ENCODE measurements around the gene TRAK1. TPM values are rescaled to one million over a fixed set of nuclear protein-coding genes. Genes with fewer than 3 reads are reported as not detected.
A peak's percentile ranks its signal among the peaks of the same experiment; 100 is the strongest.

The TRAK1 gene
- total RNA-seq, 1 donor from 2014 or later, result 35.4 TPM

DNA sequence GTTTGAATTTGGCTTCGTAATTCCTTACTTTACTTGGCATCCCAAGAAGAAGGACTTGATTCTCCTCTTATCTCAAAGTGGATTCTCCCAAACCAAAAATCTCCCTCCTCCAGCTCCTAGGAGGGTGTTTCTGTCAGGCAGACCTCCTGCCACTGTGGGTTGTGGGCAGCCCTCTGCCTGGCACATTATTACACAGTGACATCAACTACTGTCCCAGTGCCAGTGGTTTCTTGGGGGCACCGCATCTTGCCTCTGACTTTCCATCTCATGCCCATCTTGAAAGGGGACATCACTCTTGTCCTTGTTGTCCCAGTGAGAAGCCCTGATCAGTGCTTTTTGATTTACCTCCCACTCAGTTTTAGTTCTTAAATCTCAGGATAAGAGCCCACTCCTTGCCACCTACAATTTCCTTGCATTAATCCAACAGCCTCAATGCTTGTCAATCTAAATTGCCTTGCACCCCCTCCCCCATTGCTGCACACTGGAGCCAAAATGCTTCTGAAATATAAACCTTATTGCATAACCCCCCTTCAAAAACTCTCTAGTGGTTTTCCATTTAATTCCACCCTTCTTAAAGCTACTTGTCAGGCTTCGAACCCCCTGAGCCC lies 81.0 kb downstream of the TRAK1 start:
- Mint-ChIP-seq H3K4me1 (peaks cover 27% of the 10 kb centered on the region), H3K4me3 (no peak overlapping the region), H3K36me3 (ENCODE audit: low read depth) (no peaks in the 10 kb centered on the region), H3K27me3 (no peaks in the 10 kb centered on the region), H3K27ac (no peak overlapping the region), H3K9me3 (no peaks in the 10 kb centered on the region)
- intact Hi-C loops (cut with micrococcal nuclease), result no loop called here
- no peak for DNase-seq

DNA sequence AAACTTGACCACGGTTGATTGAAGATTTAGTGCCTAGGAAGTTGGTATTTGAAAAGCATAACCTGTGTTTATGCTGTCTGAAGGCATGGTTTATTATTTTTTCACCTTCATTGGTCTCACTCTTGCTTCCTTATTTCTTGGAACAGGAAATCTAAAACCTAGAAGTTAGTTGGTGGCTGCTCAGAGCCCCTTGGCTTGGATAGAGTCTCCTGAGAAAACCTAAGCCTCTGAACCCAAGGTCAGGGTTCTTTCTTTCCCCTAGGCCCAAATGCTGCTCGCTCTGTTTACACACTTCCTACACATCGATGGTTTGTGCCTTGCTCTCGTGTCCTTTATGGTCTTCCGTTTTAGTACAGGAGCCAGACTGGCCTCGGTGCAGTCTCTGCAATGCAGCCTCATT lies 82.2 kb downstream of the TRAK1 start:
- intact Hi-C loops (cut with micrococcal nuclease), result no loop called here
- Mint-ChIP-seq H3K27me3 (no peaks in the 10 kb centered on the region), H3K4me3 (peak overlapping the region; percentile 39), H3K36me3 (ENCODE audit: low read depth) (peaks cover 4% of the 10 kb centered on the region), H3K27ac (peak overlapping the region; percentile 81), H3K4me1 (peaks cover 27% of the 10 kb centered on the region), H3K9me3 (no peaks in the 10 kb centered on the region)
- no peak for DNase-seq

DNA sequence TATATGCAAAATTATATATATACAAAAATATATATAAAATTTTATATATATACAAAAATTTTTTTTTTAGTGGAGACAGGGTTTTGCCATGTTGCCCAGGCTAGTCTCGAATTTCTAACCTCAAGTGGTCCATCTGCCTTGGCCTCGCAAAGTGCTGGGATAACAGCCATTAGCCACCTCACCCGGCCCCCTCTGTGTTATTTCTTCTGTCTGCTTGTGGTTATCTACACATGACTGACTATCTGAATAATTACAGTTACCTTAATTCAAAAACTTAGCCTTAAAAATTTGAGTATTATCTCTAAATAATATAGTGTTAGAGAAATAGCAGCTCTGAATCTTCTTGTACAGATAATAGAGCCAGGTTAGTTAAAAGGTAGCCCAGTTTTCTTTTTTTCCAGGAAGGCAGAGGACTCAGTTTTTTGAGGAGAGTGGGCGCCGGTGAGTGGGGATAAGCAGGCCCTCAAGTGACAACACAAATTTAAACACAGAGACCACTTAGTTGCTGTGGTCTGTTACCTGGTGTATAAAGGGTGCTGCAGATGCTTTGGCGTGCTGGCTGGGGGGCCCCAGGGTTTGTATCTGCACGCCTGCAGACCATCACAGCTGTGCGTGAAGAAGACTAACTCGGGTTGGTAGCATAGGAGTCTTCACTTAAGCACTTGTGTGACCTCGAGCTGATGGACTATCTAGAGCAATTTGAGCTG lies 83.7 kb downstream of the TRAK1 start:
- intact Hi-C loops (cut with micrococcal nuclease), result no loop called here
- Mint-ChIP-seq H3K27ac (no peak overlapping the region), H3K36me3 (ENCODE audit: low read depth) (peaks cover 9% of the 10 kb centered on the region), H3K27me3 (no peaks in the 10 kb centered on the region), H3K9me3 (no peaks in the 10 kb centered on the region), H3K4me1 (peaks cover 33% of the 10 kb centered on the region), H3K4me3 (no peak overlapping the region)
- no peak for DNase-seq

DNA sequence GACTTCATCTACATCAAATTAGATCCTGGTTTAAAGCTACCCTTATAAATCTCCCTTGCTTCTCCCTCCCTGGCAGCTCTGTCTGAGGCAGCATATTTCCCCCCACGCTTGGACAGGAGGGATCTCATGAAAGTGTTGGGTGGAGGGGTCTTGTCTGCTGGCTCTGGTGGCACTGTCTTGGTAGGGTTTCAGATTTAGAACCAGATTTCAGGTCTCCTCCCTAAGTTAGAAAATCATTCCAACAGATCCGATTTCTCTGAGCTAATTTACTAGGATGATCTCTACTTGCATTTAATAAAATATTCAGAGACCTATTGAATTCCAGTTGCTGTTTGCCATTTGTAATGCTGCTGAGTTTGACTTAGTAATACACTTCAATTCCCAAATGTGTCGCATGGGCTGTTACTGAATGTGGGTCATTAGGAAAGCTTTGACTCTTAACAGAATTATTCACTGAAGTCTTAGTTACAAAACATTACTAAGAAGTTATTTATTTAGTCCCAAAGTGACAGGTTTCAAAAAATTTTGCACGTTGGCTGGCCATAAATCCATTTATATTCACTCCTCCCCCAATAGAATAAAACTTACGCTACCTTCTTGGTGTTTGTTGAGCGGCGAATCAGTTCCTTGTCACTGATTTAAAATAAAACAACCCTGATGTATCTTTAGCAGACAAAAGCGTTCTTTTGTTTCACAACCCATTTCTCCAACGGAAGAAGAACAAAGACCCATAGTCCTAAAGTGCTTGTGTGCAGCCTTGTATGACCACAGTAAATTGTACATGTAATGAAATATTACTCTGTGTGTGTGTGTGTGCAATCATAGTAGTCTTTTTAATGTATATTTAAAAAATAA lies 84.5 kb downstream of the TRAK1 start:
- Mint-ChIP-seq H3K9me3 (no peaks in the 10 kb centered on the region), H3K4me3 (no peak overlapping the region), H3K27ac (no peak overlapping the region), H3K4me1 (peaks cover 32% of the 10 kb centered on the region), H3K36me3 (ENCODE audit: low read depth) (peaks cover 9% of the 10 kb centered on the region), H3K27me3 (no peaks in the 10 kb centered on the region)
- no peak for DNase-seq
- intact Hi-C loops (cut with micrococcal nuclease), result no loop called here

DNA sequence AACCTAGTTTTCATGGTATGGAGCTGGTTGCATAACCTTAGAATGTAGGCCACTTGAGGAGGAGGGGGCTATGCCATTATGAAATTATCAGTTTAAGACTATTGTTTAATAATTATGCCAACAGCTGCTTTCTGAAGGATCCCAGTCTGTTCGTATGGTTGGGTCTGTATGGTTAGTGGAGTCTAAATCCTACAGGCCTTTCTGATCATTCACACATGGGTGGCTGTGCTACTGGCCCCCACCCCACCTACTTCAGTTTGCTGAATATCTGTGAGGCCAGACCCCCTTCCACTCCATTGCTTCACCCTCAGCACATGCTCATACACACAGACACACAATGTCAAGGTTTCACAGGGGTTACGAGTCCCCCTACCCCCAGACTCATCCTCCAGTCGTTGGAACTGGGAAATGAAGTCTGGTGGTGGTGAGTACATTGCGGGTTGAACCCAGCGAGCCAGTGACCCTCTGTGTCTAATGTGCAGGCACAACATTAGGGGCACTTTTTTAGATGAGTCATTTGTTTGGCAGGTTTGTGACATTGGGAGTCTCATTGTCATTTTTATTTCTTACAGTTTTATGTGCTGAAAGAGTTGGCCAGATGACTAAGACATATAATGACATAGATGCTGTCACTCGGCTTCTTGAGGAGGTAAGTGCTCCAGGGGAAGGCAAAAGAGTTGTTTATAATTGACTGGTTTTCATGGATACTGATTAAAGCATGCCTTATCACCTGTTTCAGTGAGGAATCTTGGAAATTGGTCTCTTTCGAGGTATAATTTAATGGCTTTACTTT lies 85.3 kb downstream of the TRAK1 start:
- no peak for DNase-seq
- no peak overlapping the region for H3K27ac Mint-ChIP-seq
- no peaks in the 10 kb centered on the region for H3K27me3 Mint-ChIP-seq

DNA sequence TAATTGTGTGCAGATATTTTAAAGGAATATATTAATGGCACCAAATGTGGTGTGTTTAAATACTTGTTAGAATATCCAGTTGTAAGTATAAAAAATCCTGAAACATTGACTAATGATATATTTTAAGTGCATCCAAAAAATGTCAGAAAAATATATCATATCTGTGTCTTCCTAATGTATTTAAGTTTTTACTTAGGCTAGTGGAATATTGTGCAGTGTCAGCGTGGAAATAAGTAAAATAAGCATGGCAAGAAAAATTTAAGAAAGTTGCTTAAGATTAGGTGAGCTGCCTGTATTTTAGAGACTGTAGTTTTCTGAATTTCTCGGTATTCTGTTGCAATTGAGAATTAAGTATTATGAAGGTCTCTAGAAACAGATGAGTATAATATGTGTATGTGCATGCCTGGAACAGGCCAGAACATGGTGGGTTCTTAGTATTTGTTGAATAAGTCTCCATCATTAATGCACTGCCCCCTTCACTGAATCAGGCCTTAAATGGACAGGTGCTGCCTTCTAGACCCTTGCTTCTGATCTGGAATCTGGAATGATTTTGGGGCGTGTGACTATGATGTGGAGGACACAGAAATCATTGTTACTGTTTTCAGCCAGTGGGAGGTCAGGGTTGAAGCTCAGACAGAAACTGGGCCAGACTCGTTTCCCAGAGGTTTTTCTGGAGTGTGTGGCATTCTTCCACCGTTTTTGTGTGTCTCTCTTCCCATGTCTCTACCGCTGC lies 86.1 kb downstream of the TRAK1 start:
- Mint-ChIP-seq H3K4me3 (no peak overlapping the region), H3K36me3 (ENCODE audit: low read depth) (peaks cover 9% of the 10 kb centered on the region)

More for the DNA sequence above, 85.3 kb downstream of the TRAK1 start:
- Mint-ChIP-seq H3K9me3 (no peaks in the 10 kb centered on the region), H3K4me1 (peaks cover 32% of the 10 kb centered on the region), H3K4me3 (no peak overlapping the region), H3K36me3 (ENCODE audit: low read depth) (peaks cover 9% of the 10 kb centered on the region)
- intact Hi-C loops (cut with micrococcal nuclease), result no loop called here

DNA sequence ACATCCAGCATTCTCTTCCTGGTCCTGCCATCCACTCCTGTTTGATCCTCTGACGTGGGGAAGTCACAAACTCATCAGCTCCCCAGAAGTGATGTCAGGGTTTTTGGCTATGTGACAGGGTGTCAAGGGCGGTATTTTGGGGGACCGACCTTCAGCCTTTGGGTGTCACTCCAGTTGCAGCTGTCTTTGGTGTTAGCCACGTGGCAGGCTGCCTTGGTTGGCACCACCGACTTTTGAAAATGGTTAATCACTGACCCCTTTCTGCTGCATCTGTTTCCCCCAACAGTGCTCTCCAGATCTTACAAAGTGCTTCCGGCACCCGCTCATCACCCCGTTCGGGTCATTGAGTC lies 86.6 kb downstream of the TRAK1 start:
- H3K36me3 Mint-ChIP-seq (ENCODE audit: low read depth), result peaks cover 9% of the 10 kb centered on the region

More for the DNA sequence above, 86.1 kb downstream of the TRAK1 start:
- H3K27ac Mint-ChIP-seq, result no peak overlapping the region
- H3K4me1 Mint-ChIP-seq, result peaks cover 24% of the 10 kb centered on the region
- H3K27me3 Mint-ChIP-seq, result no peaks in the 10 kb centered on the region
- H3K9me3 Mint-ChIP-seq, result no peaks in the 10 kb centered on the region
- intact Hi-C loops (cut with micrococcal nuclease), result no loop called here
- DNase-seq, result no peak

DNA sequence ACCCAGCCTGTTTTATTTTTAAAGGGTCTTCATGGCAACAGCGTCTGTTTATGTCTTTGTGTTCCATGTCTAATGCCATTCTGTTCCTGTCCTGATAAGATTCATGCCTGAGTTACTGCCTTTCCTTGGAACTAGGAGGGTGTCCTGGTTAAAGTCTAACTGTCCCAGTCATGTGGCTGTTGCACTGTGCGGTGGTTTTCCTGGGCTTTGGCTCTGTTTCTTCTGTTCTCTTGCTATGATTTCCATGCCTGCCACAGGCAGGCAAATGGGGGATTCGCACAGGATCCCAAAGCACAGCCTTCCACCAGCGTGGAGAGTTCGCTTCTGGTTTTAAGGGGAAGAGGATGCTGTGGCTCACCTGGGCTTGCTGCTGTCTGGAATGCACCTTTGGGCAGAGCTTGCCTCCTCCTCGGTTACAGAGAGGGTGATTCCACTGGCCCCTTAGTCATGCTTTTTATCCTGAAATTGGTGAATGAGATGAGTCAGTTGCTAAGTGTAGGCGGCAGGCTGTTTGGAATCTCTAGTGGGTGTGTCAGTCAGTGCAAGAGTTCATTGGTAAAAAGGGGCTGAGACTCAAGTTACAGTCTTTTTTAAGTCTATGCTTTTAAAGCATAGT lies 88.1 kb downstream of the TRAK1 start:
- Mint-ChIP-seq H3K4me1 (peaks cover 9% of the 10 kb centered on the region), H3K36me3 (ENCODE audit: low read depth) (peaks cover 9% of the 10 kb centered on the region), H3K27ac (peak overlapping the region; percentile 69), H3K9me3 (no peaks in the 10 kb centered on the region), H3K4me3 (no peak overlapping the region), H3K27me3 (no peaks in the 10 kb centered on the region)
- intact Hi-C loops (cut with micrococcal nuclease), result no loop called here
- DNase-seq, result no peak

More for the DNA sequence above, 86.6 kb downstream of the TRAK1 start:
- Mint-ChIP-seq H3K4me3 (no peak overlapping the region), H3K9me3 (no peaks in the 10 kb centered on the region), H3K27ac (no peak overlapping the region), H3K27me3 (no peaks in the 10 kb centered on the region), H3K4me1 (peaks cover 20% of the 10 kb centered on the region)
- no peak for DNase-seq
- intact Hi-C loops (cut with micrococcal nuclease), result no loop called here

DNA sequence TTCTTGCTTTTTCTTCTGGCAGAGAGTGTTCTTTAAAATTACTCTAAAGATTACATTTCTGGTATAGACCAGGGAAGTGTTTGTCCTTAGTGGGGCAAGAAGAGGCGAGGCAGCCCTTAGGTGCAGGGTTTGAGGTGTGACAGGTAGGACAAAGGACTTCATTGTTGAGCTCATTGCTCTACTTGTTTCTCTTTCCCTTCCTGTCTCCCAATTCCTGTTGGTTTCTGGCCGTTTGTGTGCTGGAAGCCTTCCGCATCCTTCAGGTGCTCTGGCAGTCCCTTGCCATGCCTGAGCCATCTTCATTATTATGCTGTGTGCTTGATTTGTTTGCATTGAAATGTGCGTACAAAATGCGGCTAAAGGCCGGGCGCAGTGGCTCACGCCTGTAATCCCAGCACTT lies 89.7 kb downstream of the TRAK1 start:
- intact Hi-C loops (cut with micrococcal nuclease), result no loop called here
- no peaks in the 10 kb centered on the region for H3K9me3 Mint-ChIP-seq
- no peak overlapping the region for H3K4me3 Mint-ChIP-seq
- H3K27ac Mint-ChIP-seq, result no peak overlapping the region
- H3K4me1 Mint-ChIP-seq, result peaks cover 8% of the 10 kb centered on the region
- H3K36me3 Mint-ChIP-seq (ENCODE audit: low read depth), result peaks cover 15% of the 10 kb centered on the region
- DNase-seq, result no peak
- no peaks in the 10 kb centered on the region for H3K27me3 Mint-ChIP-seq

DNA sequence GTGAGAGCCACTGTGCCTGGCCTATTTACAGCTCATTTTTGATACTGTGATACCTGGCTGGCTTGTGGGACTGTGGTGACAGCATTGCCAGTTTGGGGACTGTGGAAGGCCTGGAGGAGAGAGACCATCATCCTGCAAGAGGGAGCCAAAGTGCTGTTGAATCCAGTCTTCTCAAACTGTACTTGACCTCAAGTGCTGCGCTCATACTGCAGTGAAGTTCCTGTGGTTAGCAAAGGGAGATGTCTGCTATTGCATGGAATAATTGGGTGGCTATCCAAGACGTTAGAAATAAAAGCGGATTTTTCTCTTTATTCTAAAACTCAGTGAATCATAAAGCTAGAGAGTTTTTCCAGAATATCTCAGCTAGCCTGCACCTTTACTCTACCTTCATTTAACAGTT lies 91.4 kb downstream of the TRAK1 start:
- intact Hi-C loops (cut with micrococcal nuclease), result no loop called here
- H3K36me3 Mint-ChIP-seq (ENCODE audit: low read depth), result peaks cover 15% of the 10 kb centered on the region
- peaks cover 8% of the 10 kb centered on the region for H3K4me1 Mint-ChIP-seq
- no peak for DNase-seq
- no peak overlapping the region for H3K4me3 Mint-ChIP-seq
- no peaks in the 10 kb centered on the region for H3K27me3 Mint-ChIP-seq
- no peaks in the 10 kb centered on the region for H3K9me3 Mint-ChIP-seq
- no peak overlapping the region for H3K27ac Mint-ChIP-seq

DNA sequence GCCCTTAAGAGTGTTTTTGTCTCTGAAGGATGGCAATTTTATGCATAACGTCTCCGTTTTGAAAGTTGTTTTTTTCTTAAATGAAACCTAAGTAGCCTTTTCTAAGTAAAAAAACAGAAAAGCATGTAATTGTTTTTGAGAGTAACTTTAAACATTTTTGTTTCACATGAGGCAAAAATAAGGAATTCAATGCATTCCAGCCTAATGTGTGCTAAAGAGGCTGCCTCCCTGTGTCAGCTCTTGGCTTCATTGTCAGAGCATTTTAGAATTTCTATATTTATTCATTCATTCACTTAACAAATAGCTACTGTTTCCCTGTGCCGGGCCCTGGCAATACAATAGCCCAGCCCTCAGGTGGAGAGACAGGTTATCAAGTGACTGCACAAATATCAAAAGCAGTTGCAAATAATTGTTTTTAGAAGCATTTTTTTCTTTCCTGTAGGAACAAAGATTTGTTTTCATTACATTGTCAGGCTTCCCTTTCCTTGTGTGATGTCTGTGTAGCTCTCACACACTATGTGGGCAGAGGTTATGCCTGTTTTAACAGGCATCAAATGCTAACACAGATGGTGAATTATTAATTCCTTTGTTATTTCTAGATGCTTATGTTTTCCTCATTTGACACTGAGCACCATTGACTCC lies 93.0 kb downstream of the TRAK1 start:
- intact Hi-C loops (cut with micrococcal nuclease), result no loop called here
- Mint-ChIP-seq H3K27ac (no peak overlapping the region), H3K4me1 (peaks cover 8% of the 10 kb centered on the region), H3K27me3 (no peaks in the 10 kb centered on the region), H3K9me3 (no peaks in the 10 kb centered on the region), H3K36me3 (ENCODE audit: low read depth) (peaks cover 10% of the 10 kb centered on the region), H3K4me3 (no peak overlapping the region)
- DNase-seq, result no peak

DNA sequence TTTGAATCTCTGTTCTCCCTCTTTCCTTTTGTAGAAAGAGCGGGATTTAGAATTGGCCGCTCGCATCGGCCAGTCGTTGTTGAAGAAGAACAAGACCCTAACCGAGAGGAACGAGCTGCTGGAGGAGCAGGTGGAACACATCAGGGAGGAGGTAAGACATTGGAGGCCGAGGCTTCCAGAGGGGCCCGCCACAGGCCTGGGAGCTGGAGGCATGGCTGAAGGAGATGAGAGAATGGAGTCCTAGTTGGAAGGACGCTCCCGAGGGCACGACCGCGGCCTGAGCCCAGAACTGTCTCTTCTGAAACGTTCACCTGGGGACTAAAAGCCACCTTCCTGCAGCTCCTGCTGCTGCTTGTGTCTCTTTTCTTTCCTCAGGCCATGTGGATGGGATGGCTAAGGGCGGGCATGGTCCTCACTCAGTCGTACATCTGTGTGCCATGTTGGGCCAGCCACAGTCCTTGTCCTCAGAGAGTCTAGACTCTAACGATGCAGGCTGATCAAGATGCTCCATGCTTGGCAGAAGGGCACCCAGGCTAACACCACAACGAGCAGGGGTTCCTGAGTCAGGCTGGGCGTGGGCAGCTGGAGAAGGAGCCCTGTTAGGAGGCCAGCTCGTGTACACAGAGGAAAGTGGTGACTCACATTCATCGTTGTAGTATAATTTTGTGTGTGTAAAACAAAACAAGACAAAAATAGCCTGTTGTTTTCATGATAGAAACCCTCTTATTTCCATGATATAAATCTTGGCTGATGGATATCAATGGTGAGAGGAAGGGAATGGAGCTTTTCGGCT lies 93.7 kb downstream of the TRAK1 start:
- H3K27me3 Mint-ChIP-seq, result no peaks in the 10 kb centered on the region
- no peak for DNase-seq
- peaks cover 8% of the 10 kb centered on the region for H3K36me3 Mint-ChIP-seq (ENCODE audit: low read depth)
- no peak overlapping the region for H3K27ac Mint-ChIP-seq
- H3K9me3 Mint-ChIP-seq, result no peaks in the 10 kb centered on the region
- H3K4me3 Mint-ChIP-seq, result no peak overlapping the region
- H3K4me1 Mint-ChIP-seq, result peaks cover 2% of the 10 kb centered on the region
- intact Hi-C loops (cut with micrococcal nuclease), result no loop called here
